OCI-M2 (cell line): ENCODE results near the gene C21orf58.

ENCODE experiments used
- DNase-seq: peaks from one replicate; lab custom pipeline; 2025; ENCODE audit not compliant: unreplicated experiment; lab: John Stamatoyannopoulos, UW

C21orf58 gene

DNA sequence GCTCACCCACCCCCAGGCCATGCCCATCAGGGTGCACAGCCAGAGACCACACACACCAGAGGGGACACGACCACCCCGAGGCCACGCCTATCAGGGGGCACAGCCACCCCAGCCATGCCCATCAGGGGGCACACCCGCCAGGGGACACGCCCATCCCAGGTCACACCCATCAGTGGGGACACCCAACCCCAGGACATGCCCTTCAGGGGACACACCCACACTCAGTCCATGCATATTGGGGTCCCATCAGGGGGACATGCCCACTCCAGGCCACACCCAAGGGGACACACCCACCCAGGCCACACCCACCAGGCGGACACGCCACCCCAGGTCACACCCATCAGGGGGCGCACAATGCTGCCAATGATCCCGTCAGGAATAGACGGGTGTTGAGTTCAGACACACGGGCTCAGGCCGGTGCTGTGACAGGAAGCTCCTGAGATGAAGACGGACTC, 59.0 kb downstream of the C21orf58 start:
- DNase-seq: no peak

- no peak for DNase-seq
Measured at GRCh38 chr21:46264046-46264689, 59.5 kb downstream of the C21orf58 start.

DNA sequence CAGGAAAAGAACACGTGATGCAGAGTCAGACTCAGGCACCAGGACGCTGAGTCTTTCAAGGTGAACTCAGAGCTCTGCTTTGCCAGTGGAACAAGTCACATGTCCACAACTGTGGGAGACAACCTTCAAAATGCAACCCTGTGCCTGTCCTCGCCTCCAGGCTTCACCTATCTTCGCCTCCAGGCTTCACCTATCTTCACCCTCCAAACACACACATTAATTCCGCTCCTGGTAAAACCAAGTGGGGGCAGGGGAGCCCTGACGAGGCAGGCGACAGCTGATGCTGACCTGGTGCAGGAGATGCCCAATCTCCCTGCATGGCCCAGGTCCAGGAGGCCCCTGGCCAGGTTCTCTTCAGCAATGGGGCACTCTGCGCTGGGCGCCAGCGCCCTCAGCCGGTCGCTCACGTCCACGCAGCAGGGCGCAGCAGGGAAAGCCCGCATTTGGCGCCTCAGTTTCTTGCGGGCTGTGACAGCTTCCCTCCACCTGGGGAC, 67.1 kb downstream of the C21orf58 start:
- DNase-seq: no peak

- no peak for DNase-seq
Measured at GRCh38 chr21:46255758-46256337, 67.8 kb downstream of the C21orf58 start.

- no peak for DNase-seq
Measured at GRCh38 chr21:46255166-46255565, 68.5 kb downstream of the C21orf58 start.

DNA sequence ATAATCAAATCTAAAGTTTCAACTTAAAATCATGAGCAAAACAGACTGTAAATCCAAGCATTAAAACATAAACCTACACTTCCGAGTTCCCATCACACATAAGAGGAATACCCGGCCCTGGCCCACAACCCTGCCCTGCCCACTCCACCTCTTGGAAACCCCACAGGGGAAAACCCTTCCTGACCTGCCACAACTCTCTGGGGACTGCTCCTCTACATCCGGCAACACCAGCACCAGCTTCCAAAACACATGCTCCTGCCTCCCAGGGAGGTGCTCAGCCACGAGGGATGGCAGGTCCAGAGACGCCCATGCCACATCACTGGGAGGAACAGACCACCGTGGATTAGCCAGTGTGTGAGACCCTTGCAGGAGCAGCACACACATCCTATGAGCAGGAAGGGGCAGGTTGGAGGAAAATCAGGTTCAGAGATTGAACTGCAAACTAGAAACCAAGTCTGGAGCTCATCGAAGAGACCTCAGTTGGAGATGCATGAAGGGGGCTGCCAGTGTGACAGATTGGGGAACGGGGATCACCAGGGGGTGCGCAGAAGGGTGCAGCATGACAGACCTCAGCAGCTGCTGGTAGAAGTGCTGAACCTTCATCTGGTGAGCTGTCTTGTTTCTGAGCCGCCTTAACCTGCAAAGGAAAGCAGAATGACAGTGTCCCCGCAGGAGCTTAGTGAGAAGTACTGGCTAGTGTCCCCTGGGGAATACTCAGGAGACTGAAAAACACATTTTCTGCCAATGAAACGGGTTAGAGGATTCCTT, 69.3 kb downstream of the C21orf58 start:
- no peak for DNase-seq

DNA sequence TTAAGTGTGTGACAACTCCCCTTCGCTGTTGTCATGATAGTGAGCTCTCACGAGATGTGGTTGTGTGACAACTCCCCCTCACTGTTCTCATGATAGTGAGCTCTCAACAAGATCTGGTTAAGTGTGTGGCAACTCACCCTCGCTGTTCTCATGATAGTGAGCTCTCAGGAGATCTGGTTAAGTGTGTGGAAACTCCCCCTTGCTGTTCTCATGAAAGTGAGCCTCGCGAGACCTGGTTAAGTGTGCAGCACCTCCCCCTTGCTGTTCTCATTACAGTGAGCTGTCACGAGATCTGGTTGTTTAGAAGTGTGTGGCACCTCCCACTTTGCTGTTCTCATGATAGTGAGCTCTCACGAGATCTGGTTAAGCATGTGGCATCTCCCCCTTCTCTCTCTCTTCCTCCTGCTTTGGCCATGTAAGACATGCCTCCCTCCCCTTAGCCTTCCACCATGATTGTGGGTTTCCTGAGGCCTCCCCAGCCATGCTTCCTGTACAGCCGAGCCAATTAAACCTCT, 70.0 kb downstream of the C21orf58 start:
- no peak for DNase-seq

DNA sequence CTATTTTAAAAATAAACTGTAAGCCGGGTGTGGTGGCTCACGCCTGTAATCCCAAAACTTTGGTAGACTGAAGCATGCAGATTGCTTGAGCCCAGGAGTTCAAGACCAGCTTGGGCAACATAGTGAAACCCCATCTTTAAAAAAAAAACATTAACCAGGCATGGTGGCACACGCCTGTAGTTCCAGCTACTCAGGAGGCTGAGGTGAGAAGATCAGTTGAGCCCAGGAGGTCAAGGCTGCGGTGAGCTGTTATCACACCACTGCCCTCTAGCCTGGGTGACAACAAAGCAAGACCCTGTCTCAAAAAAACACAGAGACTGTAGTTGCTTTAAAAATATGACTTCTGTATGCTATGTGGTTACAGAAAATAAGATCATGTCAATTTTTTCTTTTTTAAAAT, 70.8 kb downstream of the C21orf58 start:
- no peak for DNase-seq
